ENCODE data around the gene DFFB.
A peak's percentile ranks its signal among the peaks of the same experiment; 100 is the strongest.

The DFFB gene

DNA sequence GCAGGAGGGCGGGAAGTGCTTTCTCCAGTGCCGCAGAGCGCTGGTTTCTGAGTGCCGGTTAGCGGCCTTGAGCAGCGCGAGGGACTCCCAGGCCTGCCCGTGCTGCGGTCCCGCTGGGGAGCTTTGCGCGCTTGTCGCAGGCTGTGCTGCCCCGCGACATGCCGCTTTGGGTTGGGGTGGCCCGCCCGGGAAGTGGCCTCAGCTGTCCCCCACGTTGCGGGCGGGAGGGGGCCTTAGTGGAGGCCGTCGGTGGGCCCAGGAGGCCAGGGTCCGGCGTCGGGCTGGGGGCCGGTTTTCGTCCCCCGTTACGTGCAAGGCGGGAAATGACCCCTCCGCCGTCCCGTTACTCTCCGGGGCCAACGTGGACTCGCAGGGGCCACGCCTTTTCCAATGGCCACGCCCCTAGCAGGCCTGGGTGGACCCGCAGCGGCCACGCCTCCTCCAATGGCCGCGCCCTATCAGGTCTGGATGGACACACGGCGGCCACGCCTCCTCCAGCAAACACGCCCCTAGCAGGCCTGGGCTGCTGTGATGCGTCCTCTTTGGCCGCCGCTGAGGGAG is 43.8 kb downstream of the DFFB start:
- TF ChIP-seq NFIC (IDR thresholded peaks at IDR 0.05) (0 out of 2 replicates have a peak, but pooled peaks have one; percentile 29), TEAD4 (IDR thresholded peaks at IDR 0.05) (no peak), EP300 (IDR thresholded peaks at IDR 0.05; ENCODE audit: borderline replicate concordance) (no peak)
- TF ChIP-seq, protein P1, sequence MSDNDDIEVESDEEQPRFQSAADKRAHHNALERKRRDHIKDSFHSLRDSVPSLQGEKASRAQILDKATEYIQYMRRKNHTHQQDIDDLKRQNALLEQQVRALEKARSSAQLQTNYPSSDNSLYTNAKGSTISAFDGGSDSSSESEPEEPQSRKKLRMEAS (IDR thresholded peaks at IDR 0.05) = peak; percentile 23

DNA sequence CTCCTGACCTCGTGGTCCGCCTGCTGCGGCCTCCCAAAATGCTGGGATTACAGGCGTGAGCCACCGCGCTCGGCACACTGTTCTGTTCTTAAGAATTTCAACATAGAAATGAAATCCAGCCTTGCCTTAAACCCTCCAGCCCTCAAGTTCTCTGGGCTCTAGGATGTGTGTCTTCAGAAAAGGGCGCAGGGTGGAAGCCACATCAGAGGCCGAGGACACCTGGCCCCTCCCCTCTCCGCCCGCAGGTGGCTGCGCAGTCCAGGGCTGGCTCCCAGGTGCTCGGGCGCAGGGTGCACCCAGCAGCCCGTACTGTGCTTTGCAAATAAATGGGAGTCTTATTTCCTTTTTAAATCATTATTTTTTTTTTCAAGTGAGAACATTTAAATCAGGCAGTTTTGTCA is 44.8 kb downstream of the DFFB start:
- no peak for TF ChIP-seq RAD21 (IDR thresholded peaks at IDR 0.05; ENCODE audit: low read depth)
- no peak for TF ChIP-seq TCF12 (IDR thresholded peaks at IDR 0.05; ENCODE audit: low read depth)

DNA sequence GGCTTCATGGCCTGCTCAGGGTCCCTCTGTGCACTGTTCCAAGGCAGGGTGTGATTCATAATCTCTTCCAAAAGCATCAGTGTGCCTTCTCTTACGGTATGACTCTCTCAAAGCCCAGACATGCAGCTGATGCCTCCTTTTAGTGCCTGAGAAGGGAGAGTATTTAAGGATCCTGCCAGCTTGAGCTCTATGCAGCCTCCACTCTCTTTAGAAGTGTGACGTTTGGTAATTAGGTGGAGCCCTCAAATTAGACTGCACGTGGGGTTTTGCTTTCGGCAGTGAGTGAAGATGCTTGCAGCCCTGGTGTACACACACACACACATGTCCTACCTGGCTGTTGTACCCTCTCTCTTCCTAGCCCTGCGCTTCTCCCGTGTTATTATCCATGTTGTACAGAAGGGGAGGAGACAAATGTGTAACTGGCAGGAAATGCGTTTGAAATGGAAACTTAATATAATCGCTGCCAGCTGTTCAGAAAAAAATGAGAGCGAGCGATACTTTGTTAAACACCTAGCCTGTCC is 45.4 kb downstream of the DFFB start:
- TF ChIP-seq TAF1 (IDR thresholded peaks at IDR 0.05; ENCODE audit: low read depth) = no peak
- TF ChIP-seq, protein P1 (IDR thresholded peaks at IDR 0.05) = no peak
- TF ChIP-seq ZBTB7A (IDR thresholded peaks at IDR 0.05; ENCODE audit: low read depth) = no peak
- no peak for TF ChIP-seq FOXM1 (IDR thresholded peaks at IDR 0.05; ENCODE audit: borderline replicate concordance, low read depth)
- TF ChIP-seq CREB1 (IDR thresholded peaks at IDR 0.05; ENCODE audit: low read depth) = no peak
- TF ChIP-seq, protein P2, sequence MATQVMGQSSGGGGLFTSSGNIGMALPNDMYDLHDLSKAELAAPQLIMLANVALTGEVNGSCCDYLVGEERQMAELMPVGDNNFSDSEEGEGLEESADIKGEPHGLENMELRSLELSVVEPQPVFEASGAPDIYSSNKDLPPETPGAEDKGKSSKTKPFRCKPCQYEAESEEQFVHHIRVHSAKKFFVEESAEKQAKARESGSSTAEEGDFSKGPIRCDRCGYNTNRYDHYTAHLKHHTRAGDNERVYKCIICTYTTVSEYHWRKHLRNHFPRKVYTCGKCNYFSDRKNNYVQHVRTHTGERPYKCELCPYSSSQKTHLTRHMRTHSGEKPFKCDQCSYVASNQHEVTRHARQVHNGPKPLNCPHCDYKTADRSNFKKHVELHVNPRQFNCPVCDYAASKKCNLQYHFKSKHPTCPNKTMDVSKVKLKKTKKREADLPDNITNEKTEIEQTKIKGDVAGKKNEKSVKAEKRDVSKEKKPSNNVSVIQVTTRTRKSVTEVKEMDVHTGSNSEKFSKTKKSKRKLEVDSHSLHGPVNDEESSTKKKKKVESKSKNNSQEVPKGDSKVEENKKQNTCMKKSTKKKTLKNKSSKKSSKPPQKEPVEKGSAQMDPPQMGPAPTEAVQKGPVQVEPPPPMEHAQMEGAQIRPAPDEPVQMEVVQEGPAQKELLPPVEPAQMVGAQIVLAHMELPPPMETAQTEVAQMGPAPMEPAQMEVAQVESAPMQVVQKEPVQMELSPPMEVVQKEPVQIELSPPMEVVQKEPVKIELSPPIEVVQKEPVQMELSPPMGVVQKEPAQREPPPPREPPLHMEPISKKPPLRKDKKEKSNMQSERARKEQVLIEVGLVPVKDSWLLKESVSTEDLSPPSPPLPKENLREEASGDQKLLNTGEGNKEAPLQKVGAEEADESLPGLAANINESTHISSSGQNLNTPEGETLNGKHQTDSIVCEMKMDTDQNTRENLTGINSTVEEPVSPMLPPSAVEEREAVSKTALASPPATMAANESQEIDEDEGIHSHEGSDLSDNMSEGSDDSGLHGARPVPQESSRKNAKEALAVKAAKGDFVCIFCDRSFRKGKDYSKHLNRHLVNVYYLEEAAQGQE (IDR thresholded peaks at IDR 0.05; ENCODE audit: low read depth) = no peak
- TF ChIP-seq RAD21 (IDR thresholded peaks at IDR 0.05; ENCODE audit: low read depth) = no peak
- TF ChIP-seq, protein P3, sequence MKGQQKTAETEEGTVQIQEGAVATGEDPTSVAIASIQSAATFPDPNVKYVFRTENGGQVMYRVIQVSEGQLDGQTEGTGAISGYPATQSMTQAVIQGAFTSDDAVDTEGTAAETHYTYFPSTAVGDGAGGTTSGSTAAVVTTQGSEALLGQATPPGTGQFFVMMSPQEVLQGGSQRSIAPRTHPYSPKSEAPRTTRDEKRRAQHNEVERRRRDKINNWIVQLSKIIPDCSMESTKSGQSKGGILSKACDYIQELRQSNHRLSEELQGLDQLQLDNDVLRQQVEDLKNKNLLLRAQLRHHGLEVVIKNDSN (IDR thresholded peaks at IDR 0.05) = no peak
- TF ChIP-seq EP300 (IDR thresholded peaks at IDR 0.05; ENCODE audit: borderline replicate concordance) = no peak; the same call in 1 of the 2 replicates
- no peak for TF ChIP-seq NFIC (IDR thresholded peaks at IDR 0.05)
- no peak for TF ChIP-seq TCF12 (IDR thresholded peaks at IDR 0.05; ENCODE audit: low read depth)
- no peak for TF ChIP-seq TEAD4 (IDR thresholded peaks at IDR 0.05)
- TF ChIP-seq YY1 (IDR thresholded peaks at IDR 0.05; ENCODE audit: low read depth) = no peak
- no peak for TF ChIP-seq CEBPB (IDR thresholded peaks at IDR 0.05)
- TF ChIP-seq EGR1 (IDR thresholded peaks at IDR 0.05) = no peak

DNA sequence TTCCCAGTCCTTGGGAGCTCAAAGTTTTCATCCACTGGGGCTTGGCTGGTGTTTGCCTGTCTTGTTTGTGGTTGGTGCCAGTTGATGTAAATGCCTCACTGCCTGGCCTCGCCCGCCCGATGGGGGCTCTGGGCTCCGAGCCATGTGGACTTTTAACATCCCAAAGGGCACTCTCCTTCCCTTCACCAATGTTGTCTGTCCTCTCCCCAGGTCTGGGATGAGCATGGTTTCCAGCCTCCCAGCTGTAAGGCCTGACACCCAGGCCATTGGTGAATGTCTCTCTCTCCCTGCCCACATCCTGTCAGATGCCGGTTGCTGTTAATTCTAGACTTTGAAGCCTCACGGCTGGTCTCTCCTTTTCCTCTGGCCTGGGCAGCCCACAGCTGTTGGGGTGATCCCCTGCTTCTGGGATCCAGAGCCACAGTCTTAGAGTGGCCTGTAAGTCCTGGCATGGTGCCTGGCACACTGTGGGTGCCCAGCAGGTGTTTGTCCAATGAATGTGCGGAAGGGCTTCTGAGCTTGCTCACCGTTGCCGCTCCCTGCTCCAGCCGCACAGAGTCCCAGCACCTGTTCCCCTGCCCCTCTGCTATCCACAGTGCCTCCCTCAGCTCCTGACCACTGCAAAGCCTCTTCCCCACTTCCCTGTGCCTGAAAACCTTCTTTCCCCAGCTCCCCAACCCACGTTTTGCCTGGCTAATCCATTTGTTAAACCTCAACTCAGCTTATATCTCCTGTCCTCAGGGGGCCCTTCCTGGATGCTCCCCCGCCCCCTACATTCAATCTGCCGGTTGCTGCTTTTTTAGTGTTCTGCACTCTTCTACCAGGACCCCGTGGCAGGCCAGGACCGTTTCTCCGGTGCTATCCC is 46.1 kb downstream of the DFFB start:
- TF ChIP-seq NFIC (IDR thresholded peaks at IDR 0.05) (peak; percentile 89), EP300 (IDR thresholded peaks at IDR 0.05; ENCODE audit: borderline replicate concordance) (0 out of 2 replicates have a peak, but pooled peaks have one; percentile 29), TCF12 (IDR thresholded peaks at IDR 0.05; ENCODE audit: low read depth) (peak; percentile 63), TEAD4 (IDR thresholded peaks at IDR 0.05) (peak; percentile 32; the same call in 1 of the 2 replicates), CEBPB (IDR thresholded peaks at IDR 0.05) (no peak)
- TF ChIP-seq, protein P1 (IDR thresholded peaks at IDR 0.05) = 0 out of 2 replicates have a peak, but pooled peaks have one; percentile 28

DNA sequence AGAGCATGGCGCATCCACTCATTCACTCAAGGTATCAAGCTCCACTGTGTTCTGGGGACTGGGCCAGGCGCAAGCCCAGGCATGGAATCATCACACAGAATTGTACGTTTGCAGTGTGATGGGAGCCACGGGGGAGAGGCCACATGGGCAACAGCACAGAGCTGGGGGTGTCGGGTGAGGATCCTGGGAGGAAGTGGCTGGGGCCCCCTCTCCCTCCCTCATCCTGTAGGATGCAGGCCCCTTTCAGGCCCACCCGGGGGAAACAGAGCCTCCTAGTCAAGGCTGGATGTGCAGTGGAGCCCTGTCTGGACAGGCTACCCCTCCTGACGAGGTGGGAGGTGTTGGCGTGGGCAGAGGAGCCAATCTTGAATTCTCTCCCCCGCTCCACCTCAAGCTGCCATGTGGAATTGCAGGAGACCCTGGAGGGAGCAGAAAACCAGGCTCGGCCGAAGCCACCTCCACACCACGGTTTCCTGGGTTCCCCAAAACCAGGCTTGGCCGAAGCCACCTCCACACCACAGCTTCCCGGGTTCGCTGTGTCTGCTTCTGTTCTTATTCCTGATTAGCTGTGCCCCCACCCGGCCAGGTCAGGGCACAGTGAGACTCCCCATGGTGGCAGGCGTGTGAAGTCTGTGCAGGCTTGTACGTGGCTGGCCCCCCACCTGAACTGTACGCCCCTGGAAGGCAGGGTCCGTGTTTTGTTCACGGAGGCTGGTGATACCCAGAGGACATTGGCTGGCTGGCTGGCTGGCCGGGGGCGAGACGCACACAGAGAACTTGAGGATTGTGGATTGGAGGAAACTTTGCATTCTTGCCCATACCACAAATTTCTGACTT is 46.9 kb downstream of the DFFB start:
- TF ChIP-seq, protein P3 (IDR thresholded peaks at IDR 0.05) = no peak
- TF ChIP-seq TEAD4 (IDR thresholded peaks at IDR 0.05) (no peak), EP300 (IDR thresholded peaks at IDR 0.05; ENCODE audit: borderline replicate concordance) (no peak), ZBTB7A (IDR thresholded peaks at IDR 0.05; ENCODE audit: low read depth) (no peak), TAF1 (IDR thresholded peaks at IDR 0.05; ENCODE audit: low read depth) (no peak), NFIC (IDR thresholded peaks at IDR 0.05) (no peak), CREB1 (IDR thresholded peaks at IDR 0.05; ENCODE audit: low read depth) (no peak), YY1 (IDR thresholded peaks at IDR 0.05; ENCODE audit: low read depth) (no peak), EGR1 (IDR thresholded peaks at IDR 0.05) (no peak), CEBPB (IDR thresholded peaks at IDR 0.05) (no peak), FOXM1 (IDR thresholded peaks at IDR 0.05; ENCODE audit: borderline replicate concordance, low read depth) (no peak), RAD21 (IDR thresholded peaks at IDR 0.05; ENCODE audit: low read depth) (no peak), TCF12 (IDR thresholded peaks at IDR 0.05; ENCODE audit: low read depth) (no peak)
- TF ChIP-seq, protein P2 (IDR thresholded peaks at IDR 0.05; ENCODE audit: low read depth) = no peak
- TF ChIP-seq, protein P1 (IDR thresholded peaks at IDR 0.05) = no peak
